Measurements from ENCODE around the gene CNTNAP2.
"Not testable (repeated sequence)": the region's sequence is repeated elsewhere in the genome, so short reads cannot be mapped to it uniquely, and the experiment has no call there.

CNTNAP2 gene

DNA sequence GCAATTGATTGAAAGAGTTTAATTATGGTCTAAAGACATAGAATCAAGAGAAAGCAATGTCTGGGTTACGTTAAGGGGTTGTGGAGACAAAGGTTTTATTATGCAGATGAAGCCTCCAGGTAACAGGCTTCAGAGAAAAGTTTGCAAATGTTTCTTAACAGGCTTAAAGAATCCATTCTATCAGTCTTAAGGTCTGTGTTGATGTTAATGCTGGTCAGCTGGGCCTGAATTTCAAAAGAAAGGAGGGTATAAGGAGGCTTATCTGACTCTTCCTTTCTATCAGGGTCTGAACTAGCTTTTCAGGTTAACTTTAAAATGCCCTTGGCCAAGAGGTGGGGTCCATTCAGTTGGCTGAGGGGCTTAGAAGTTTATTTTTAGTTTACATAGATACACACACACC, 1469.5 kb downstream of the CNTNAP2 start:
- TF ChIP-seq, protein P1, sequence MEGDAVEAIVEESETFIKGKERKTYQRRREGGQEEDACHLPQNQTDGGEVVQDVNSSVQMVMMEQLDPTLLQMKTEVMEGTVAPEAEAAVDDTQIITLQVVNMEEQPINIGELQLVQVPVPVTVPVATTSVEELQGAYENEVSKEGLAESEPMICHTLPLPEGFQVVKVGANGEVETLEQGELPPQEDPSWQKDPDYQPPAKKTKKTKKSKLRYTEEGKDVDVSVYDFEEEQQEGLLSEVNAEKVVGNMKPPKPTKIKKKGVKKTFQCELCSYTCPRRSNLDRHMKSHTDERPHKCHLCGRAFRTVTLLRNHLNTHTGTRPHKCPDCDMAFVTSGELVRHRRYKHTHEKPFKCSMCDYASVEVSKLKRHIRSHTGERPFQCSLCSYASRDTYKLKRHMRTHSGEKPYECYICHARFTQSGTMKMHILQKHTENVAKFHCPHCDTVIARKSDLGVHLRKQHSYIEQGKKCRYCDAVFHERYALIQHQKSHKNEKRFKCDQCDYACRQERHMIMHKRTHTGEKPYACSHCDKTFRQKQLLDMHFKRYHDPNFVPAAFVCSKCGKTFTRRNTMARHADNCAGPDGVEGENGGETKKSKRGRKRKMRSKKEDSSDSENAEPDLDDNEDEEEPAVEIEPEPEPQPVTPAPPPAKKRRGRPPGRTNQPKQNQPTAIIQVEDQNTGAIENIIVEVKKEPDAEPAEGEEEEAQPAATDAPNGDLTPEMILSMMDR (IDR thresholded peaks at IDR 0.05; ENCODE audit: low read depth, low read length) = no peak
- H3K4me3 ChIP-seq (ENCODE audit: low read depth, low read length) = no peak overlapping the region

DNA sequence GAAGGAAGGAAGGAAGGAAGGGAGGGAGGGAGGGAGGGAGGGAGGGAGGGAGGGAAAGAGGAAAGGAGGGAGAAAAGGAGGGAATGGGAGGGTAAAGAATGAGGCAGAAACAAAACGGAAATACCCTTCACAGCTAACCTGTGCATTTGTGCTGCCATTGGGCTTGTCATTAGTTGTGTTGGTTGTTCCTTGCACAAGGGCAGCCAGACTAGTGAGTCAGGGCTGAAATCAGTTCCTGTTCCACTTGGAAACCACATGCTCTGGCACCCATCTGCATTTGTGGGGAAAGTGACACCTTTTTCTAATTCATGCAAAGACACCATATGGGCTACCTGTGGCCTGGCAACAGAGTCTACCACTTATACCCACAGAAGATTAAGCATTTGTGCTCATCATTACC, 1469.9 kb downstream of the CNTNAP2 start:
- no peak overlapping the region for H3K4me3 ChIP-seq (ENCODE audit: low read depth, low read length)
- TF ChIP-seq, protein P1 (IDR thresholded peaks at IDR 0.05; ENCODE audit: low read depth, low read length) = no peak

DNA sequence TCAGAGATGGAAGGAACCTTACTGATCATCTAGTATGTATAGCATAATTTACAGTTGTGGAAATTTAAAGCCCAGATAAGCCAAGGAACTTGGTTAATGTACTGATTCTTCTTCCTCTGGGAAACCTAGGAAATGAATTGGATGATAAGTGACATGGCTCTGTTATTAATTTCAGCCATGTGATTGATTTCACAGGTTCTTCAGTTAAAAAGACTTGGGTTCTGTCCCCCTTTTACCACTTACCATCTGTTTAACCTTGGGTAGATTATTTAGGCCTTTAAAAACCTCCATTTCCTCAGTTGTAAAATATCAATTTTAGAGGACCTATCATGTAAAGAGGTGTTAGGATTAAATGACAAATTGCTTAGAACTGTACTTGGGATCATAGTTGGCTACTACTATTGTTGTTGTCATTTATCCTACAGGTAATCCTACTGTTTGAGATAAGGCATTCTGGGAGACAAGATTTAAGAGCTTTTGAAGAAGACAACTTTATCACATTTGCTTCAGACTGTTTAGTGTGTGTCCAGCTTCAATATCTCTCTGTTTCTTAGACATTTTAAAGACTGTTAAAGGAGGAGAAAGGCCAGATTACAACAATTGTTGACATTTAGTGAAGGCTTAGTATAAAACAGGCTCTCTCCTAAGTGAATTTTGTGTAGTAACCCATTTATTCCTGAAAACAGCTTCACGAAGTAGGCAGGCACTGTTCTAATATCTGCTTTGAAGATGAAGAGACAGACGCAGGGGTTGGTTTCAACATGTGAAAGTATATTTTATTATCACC, 1476.9 kb downstream of the CNTNAP2 start:
- TF ChIP-seq, protein P1 (IDR thresholded peaks at IDR 0.05; ENCODE audit: low read depth, low read length) = no peak
- H3K4me3 ChIP-seq (ENCODE audit: low read depth, low read length) = no peak overlapping the region

DNA sequence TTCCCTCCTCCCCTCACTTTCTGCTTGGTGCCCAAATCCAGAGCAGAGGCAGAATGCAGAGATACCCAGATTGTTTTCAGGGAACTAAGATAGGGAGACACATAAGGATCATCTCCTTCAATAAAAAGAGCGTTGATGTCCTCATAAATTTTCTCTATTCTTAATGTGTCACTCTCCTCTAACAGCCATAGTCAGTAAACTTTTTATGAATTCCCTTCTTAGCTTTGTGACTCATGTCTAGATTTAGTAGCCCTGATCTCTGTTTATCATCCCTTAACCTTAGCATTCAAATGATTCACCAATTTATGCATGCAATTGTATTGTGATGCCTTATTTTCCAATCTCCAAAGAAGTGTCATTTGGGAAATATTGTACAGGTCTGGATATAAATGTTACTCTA, 1478.4 kb downstream of the CNTNAP2 start:
- no peak overlapping the region for H3K4me3 ChIP-seq (ENCODE audit: low read depth, low read length)
- TF ChIP-seq, protein P1 (IDR thresholded peaks at IDR 0.05; ENCODE audit: low read depth, low read length) = no peak

DNA sequence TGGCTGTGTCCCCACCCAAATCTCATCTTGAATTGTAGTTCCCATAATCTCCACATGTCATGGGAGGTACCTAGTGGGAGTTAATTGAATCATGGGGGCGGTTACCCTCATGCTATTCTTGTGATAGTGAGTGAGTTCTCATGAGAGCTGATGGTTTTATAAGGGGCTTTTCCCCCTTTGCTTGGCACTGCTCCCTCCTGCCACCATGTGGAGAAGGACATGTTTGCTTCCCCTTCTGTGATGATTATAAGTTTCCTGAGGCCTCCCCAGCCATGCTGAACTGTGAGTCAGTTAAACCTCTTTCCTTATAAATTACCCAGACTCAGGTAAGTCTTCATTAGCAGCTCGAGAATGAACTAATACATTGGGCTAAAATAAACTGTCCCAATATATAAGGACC, 1482.1 kb downstream of the CNTNAP2 start:
- not testable (repeated sequence) for H3K4me3 ChIP-seq (ENCODE audit: low read depth, low read length)

DNA sequence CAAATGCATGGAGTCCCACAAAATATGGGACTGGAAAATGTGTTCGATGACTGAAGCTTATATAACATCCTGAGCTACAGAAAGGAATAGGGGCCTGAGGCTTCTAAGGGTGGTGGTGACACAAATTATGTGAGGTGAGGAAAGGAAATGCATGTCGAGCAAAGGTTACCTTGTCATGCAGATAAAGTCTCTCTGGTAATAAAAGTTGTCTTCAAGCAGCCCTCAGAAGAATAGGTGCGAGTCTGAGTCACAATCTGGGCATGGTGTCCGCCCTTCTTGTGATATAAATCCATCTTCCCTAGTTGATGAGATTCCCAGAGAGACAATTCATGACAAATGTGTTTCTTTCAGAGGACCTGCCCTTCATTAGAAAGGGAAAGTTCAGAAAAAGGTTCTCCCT, 1488.7 kb downstream of the CNTNAP2 start:
- TF ChIP-seq, protein P1 (IDR thresholded peaks at IDR 0.05; ENCODE audit: low read depth, low read length) = no peak
- H3K4me3 ChIP-seq (ENCODE audit: low read depth, low read length) = no peak overlapping the region

DNA sequence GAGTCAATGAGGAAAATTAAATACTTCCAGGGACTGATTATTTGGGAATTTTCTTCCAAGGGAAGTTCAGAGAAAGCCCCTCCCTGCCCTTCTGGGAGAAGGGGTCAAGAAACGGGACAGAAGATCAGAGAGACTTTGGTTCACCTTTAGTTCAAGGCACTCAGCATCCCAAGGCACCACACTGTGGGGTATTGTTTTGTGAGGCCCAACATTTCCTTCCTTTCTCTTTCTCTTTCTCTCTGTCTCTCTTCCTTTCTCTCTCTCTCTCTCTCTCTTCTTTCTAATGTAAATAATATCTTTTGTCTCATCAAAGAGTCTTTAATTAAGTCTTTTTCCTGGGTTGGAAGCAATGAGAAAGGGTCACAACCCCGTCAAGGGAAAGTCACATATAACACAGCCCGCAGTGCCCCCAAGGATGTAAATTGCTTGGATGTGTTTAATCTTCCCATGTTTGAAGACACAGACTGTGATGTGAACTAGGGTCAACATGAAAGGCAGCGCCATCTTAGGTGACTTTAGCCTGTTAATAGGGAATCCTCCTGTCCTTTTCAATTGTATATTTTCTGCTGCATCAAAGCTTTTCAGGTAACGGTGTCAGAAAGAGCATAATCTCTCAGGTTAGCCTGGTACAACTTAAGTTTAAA, 1490.7 kb downstream of the CNTNAP2 start:
- H3K4me3 ChIP-seq (ENCODE audit: low read depth, low read length) = no peak overlapping the region
- TF ChIP-seq, protein P1 (IDR thresholded peaks at IDR 0.05; ENCODE audit: low read depth, low read length) = no peak

Data from WI38 (cell line).